K562 (cell line): ENCODE measurements around the gene ASCL3. TPM values are rescaled to one million over a fixed set of nuclear protein-coding genes. Genes with fewer than 3 reads are reported as not detected.

Source experiments
- ATAC-seq: fragments of 200-7000 bp; cut with Tn5 transposase; 3 replicates; pipeline ENCODE4 v1.9.1; 2020; ENCODE audit warnings: moderate library complexity
- BruUV-seq: library from RNA; stranded (reverse); fragments of 400-500 nt; replicated peaks from 2 replicates; lab custom pipeline; 2021; lab: Mats Ljungman, UMichigan
- CTCF ChIA-PET: fragments of 300-600 bp; formaldehyde crosslinking; extraction: SDS; loops from one replicate; lab custom pipeline; 2021; ENCODE audit warnings: low intra/inter-chr PET ratio; lab: Yijun Ruan, JAX
- POLR2A ChIA-PET: fragments of 300-600, 350-650 bp; sonication (Branson Sonifier 250); formaldehyde crosslinking; extraction: SDS; loops from one replicate; lab custom pipeline; 2021; ENCODE audit warnings: antibody characterized with exemption, inconsistent platforms; lab: Yijun Ruan, JAX
- DNase-seq, 4 experiments: peaks; one replicate each; pipeline versions ENCODE4 v3.0.0 to v3.0.0-alpha.2; 2011 to 2018; ENCODE audit warnings: low spot score in 3 of 4, mixed read lengths in 3 of 4; ENCODE audit errors: extremely low read depth in 1 of 4
- FAIRE-seq: peaks from 2 replicates; lab custom pipeline; 2011; peaks lifted over from hg19 to GRCh38; lab: Jason Lieb, UNC
- H2AFZ ChIP-seq: 2 replicates; pipeline ENCODE4 v1.6.0; 2011; ENCODE audit warnings: low read depth, low read length, control low read depth, inconsistent platforms
- H3K27ac ChIP-seq: fragments of 200-600 bp; 3 replicates; pipeline ENCODE4 v1.8.0; 2011; ENCODE audit warnings: low read depth, mild to moderate bottlenecking, control low read depth, inconsistent platforms, low read length, moderate library complexity, mixed read lengths; ENCODE audit errors: extremely low read depth
- H3K27me3 ChIP-seq, 2 experiments: fragments of 300-600 bp in 1 of 2; 2 replicates in 1 of 2; 3 replicates in 1 of 2; pipeline versions ENCODE4 v1.6.0 to v1.8.0; 2011; ENCODE audit warnings: inconsistent platforms in 2 of 2, low read length in 2 of 2, mild to moderate bottlenecking in 1 of 2, mixed read lengths in 1 of 2, moderate library complexity in 1 of 2; ENCODE audit not compliant: control insufficient read depth in 2 of 2, insufficient read depth in 2 of 2
- H3K36me3 ChIP-seq: fragments of 300-600 bp; 3 replicates; pipeline ENCODE4 v1.8.0; 2011; ENCODE audit warnings: mild to moderate bottlenecking, low read length, inconsistent platforms; ENCODE audit not compliant: control insufficient read depth, insufficient read depth
- H3K4me1 ChIP-seq, 2 experiments: fragments of 200-600 bp in 1 of 2; replicated peaks in 1 of 2; 2 replicates in 1 of 2; 3 replicates in 1 of 2; pipeline versions ENCODE4 v1.5.1 to v1.8.0; 2011; ENCODE audit warnings: inconsistent platforms in 2 of 2, low read length in 2 of 2, mild to moderate bottlenecking in 1 of 2, mixed read lengths in 1 of 2, moderate library complexity in 1 of 2; ENCODE audit not compliant: control insufficient read depth in 2 of 2, insufficient read depth in 2 of 2
- H3K4me2 ChIP-seq: 2 replicates; pipeline ENCODE4 v1.6.1; 2011; ENCODE audit warnings: low read length, control low read depth, inconsistent platforms, mixed read lengths; ENCODE audit not compliant: insufficient read depth
- H3K4me3 ChIP-seq: fragments of 200-600 bp; sonication (generic), shearing (Covaris generic); 2 replicates; pipeline ENCODE4 v1.5.1; 2016; ENCODE audit warnings: control low read depth, inconsistent platforms
- H3K79me2 ChIP-seq: fragments of 200-600 bp; 3 replicates; pipeline ENCODE4 v1.8.0; 2011; ENCODE audit warnings: low read length, inconsistent platforms; ENCODE audit not compliant: control insufficient read depth, insufficient read depth
- H3K9ac ChIP-seq, 2 experiments: 2 replicates each; pipeline versions ENCODE4 v1.6.0 to v1.6.1; 2011; ENCODE audit warnings: low read depth in 2 of 2, low read length in 2 of 2, control low read depth in 1 of 2, inconsistent platforms in 1 of 2, mild to moderate bottlenecking in 1 of 2, mixed read lengths in 1 of 2; ENCODE audit not compliant: insufficient read depth in 1 of 2
- H3K9me1 ChIP-seq: one replicate; pipeline ENCODE4 v1.6.0; 2011; ENCODE audit warnings: inconsistent platforms, mild to moderate bottlenecking, low read length, moderate library complexity; ENCODE audit not compliant: control insufficient read depth, insufficient read depth
- H3K9me3 ChIP-seq: replicated peaks from 2 replicates; pipeline ENCODE4 v1.5.1; 2011; ENCODE audit warnings: low read depth, low read length, inconsistent platforms; ENCODE audit not compliant: control insufficient read depth, insufficient read depth
- H4K20me1 ChIP-seq: replicated peaks from 2 replicates; pipeline ENCODE4 v1.6.1; 2011; ENCODE audit warnings: low read length, inconsistent platforms, mixed read lengths; ENCODE audit not compliant: control insufficient read depth, insufficient read depth
- CHCHD3 ChIP-seq: fragments of 250-450 bp; sonication (Bioruptor Pico); IDR thresholded peaks from 2 replicates; pipeline ENCODE4 v2.1.2; 2022; ENCODE audit warnings: mild to moderate bottlenecking
- CTCF ChIP-seq, 3 experiments: IDR thresholded peaks in 2 of 3; conservative IDR thresholded peaks in 1 of 3; 2 replicates each; pipeline ENCODE4 v1.5.1; 2011 to 2012; ENCODE audit warnings: low read length in 3 of 3, mild to moderate bottlenecking in 3 of 3, control low read depth in 2 of 3, improper control_type of control experiment in 1 of 3, inconsistent platforms in 1 of 3, low read depth in 1 of 3, mixed read lengths in 1 of 3, moderate library complexity in 1 of 3; ENCODE audit not compliant: insufficient read depth in 2 of 3
- FOSL1 ChIP-seq: fragments of 200-800 bp; sonication (Bioruptor generic); conservative IDR thresholded peaks from 2 replicates; pipeline ENCODE4 v1.6.1; 2016; ENCODE audit warnings: missing genetic modification characterization, missing compliant biosample characterization
- OTX1 ChIP-seq: fragments of 450-650 bp; formaldehyde crosslinking; IDR thresholded peaks from 2 replicates; pipeline ENCODE4 v1.4.0; 2022; ENCODE audit warnings: mild to moderate bottlenecking
- RAD21 ChIP-seq, 2 experiments: fragments of 250-450 bp in 1 of 2; fragments of 450-650 bp in 1 of 2; sonication (Bioruptor Pico) in 1 of 2; formaldehyde crosslinking in 1 of 2; IDR thresholded peaks in 1 of 2; conservative IDR thresholded peaks in 1 of 2; 2 replicates each; pipeline versions ENCODE4 v1.4.0 to v1.8.0; 2020 to 2022; ENCODE audit warnings: mild to moderate bottlenecking in 2 of 2, moderate library complexity in 1 of 2
- WGBS: fragments of 100-300 bp; shearing (Covaris generic); methylation state at CpG from one replicate; pipeline ENCODE4 v1.1.6; 2016; ENCODE audit warnings: low coverage, mixed read lengths; ENCODE audit not compliant: insufficient coverage; ENCODE audit errors: missing lambda C conversion rate; 5-methylcytosine and 5-hydroxymethylcytosine counted together
- in situ Hi-C: fragments of 300-500 bp; cut with MboI; formaldehyde crosslinking; loops from 4 replicates; pipeline ENCODE4 v1.15.0; 2018; ENCODE audit warnings: inconsistent platforms, mixed read lengths
- intact Hi-C: fragments of 100-400 bp; cut with micrococcal nuclease; formaldehyde crosslinking; loops from 2 replicates; pipeline ENCODE4 v1.14.2; 2022
- polyA plus RNA-seq, 8 experiments: library from polyadenylated mRNA; depleted of rRNA in 4 of 8; stranded (reverse) in 5 of 8; unstranded in 3 of 8; fragments of >200 nt; fragmentation: Nextera tagmentation in 2 of 8; fragmentation: Illumina TruSeq in 1 of 8; extraction: Ambion mirVana in 2 of 8; extraction: Trizol in 1 of 8; gene quantifications; 2 replicates each; pipeline versions ENCODE4 v1.2.1 to v1.2.3, GENCODE V29; 2011 to 2014; ENCODE audit warnings: inconsistent platforms in 1 of 8, missing spikeins in 1 of 8
- total RNA-seq, 7 experiments: library from RNA; depleted of rRNA in 6 of 7; stranded (reverse); fragments of >200 nt in 6 of 7; fragmentation: Illumina TruSeq in 2 of 7; extraction: Trizol in 2 of 7; gene quantifications; 2 replicates each; pipeline versions ENCODE4 v1.2.1 to v1.2.3, GENCODE V29; 2011 to 2021; ENCODE audit warnings: low replicate concordance in 1 of 7

ASCL3 gene
- total and polyA plus RNA-seq, 9 of the 15 experiments (the other 6 are each of a cell fraction or from before 2014, with no cell fraction given), result not detected

- Histone ChIP-seq H3K9me3 (no peaks in the 10 kb centered on the region), H3K36me3 (no peaks in the 10 kb centered on the region), H3K9me1 (peaks cover 2% of the 10 kb centered on the region), H3K4me2 (no peak overlapping the region), H3K9ac (no peak overlapping the region), H3K4me3 (no peak overlapping the region), H3K4me1 (peaks cover 6 to 11% of the 10 kb centered on the region in 2 experiments; a peak in 4 of 5 replicates), H3K27ac (no peak overlapping the region), H3K27me3 (no peaks in the 10 kb centered on the region; a peak in 1 of 5 replicates), H4K20me1 (no peaks in the 10 kb centered on the region), H2AFZ (no peak overlapping the region), H3K79me2 (no peaks in the 10 kb centered on the region)
- intact Hi-C loops (no loop called here), in situ Hi-C loops (no loop called here)
- POLR2A ChIA-PET, result interaction anchor here (0.6 to 1.1 kb wide), 2 partner anchors 8 to 31 kb away, joined by 3 read pairs; no protein-coding TSS in a partner anchor
- CTCF ChIA-PET, result no interaction called here
- 49% methylated on average over 6 of the region's 6 CpGs for WGBS
- no peak for FAIRE-seq
- no TSS peak for BruUV-seq
- ATAC-seq, result peak; percentile 52; the same call in 2 of the 3 replicates
- no peak for TF ChIP-seq CHCHD3 (CRISPR knock-in tag)
- TF ChIP-seq RAD21 (CRISPR knock-in tag; conservative IDR thresholded peaks at IDR 0.05 in 1 of 2, IDR thresholded peaks at IDR 0.05 in 1 of 2), result 0 out of 4 replicates have a peak, but pooled peaks of 1 of the 2 experiments have one; percentile 28
- no peak for TF ChIP-seq FOSL1 (tag)
- TF ChIP-seq OTX1 (CRISPR knock-in tag), result no peak
- TF ChIP-seq CTCF (IDR thresholded peaks at IDR 0.05 in 2 of 3, conservative IDR thresholded peaks at IDR 0.05 in 1 of 3; ENCODE audit: insufficient read depth in 2 of 3, low read depth in 1 of 3, low read length in 3 of 3), result peak; percentile 16 to 34 (median 34); a peak in 2 of 6 replicates
- DNase-seq, result no peak
These were observed 8.9 kb downstream of the ASCL3 start for GRCh38 chr11:8933931-8934330.
